Prostate gland (tissue), 2 donors: ENCODE measurements around the gene HIVEP3. TPM values are rescaled to one million over a fixed set of nuclear protein-coding genes. Genes with fewer than 3 reads are reported as not detected.
A peak's percentile ranks its signal among the peaks of the same experiment; 100 is the strongest.

ENCODE experiments used
- DNase-seq: peaks from one replicate; pipeline ENCODE4 v3.0.0-alpha.2; 2019; ENCODE audit warnings: low spot score
- H3K27ac ChIP-seq, 2 donors: fragments of 200-600 bp; sonication (generic); 2 replicates each; pipeline ENCODE4 v1.5.1; 2017 to 2019
- H3K27me3 ChIP-seq: fragments of 200-600 bp; sonication (generic); replicated peaks from 2 replicates; pipeline ENCODE4 v1.5.1; 2019; ENCODE audit not compliant: insufficient read depth
- H3K36me3 ChIP-seq, 2 donors: fragments of 200-600 bp; sonication (generic); 1 replicate in 1 of 2; 2 replicates in 1 of 2; pipeline versions ENCODE4 v1.5.1 to v1.8.1; 2017 to 2019
- H3K4me1 ChIP-seq: fragments of 200-600 bp; sonication (generic); replicated peaks from 2 replicates; pipeline ENCODE4 v1.5.1; 2019
- H3K4me3 ChIP-seq, 2 donors: fragments of 200-600 bp; sonication (generic); 2 replicates each; pipeline ENCODE4 v1.5.1; 2017 to 2019
- H3K9me3 ChIP-seq: fragments of 200-600 bp; sonication (generic); 2 replicates; pipeline ENCODE4 v1.5.1; 2017
- POLR2A ChIP-seq: fragments of 450-650 bp; IDR thresholded peaks from one replicate; pipeline ENCODE4 v1.6.1; 2016; ENCODE audit warnings: antibody characterized with exemption, mild to moderate bottlenecking
- POLR2AphosphoS5 ChIP-seq: sonication (generic); formaldehyde crosslinking; IDR thresholded peaks from one replicate; pipeline ENCODE4 v1.6.1; 2017; ENCODE audit warnings: antibody characterized with exemption
- WGBS: methylation state at CpG from one replicate; pipeline ENCODE4 v1.1.5; 2018; 5-methylcytosine and 5-hydroxymethylcytosine counted together
- intact Hi-C: fragments of 100-400 bp; cut with DNase I; formaldehyde crosslinking; loops from one replicate; pipeline ENCODE4 v1.14.2; 2022
- total RNA-seq, 2 donors: library from RNA; depleted of rRNA; stranded (reverse); fragments of >200 nt; gene quantifications; one replicate each; pipeline ENCODE4 v1.1.0, GENCODE V29; 2016
- TF ChIP-seq, protein P1 (sequence below), 4 experiments: fragments of 200-600 bp in 2 of 4; fragments of 450-650 bp in 2 of 4; sonication (generic) in 2 of 4; IDR thresholded peaks; 1 replicate in 3 of 4; 2 replicates in 1 of 4; pipeline ENCODE4 v1.5.1; 2016 to 2019; ENCODE audit warnings: antibody characterized with exemption in 4 of 4, mild to moderate bottlenecking in 2 of 4, moderate library complexity in 2 of 4

The HIVEP3 gene
- 10 to 100 TPM in 1 of 2 donors, 1 to 10 TPM in 1; 9.3 to 11.2 TPM for total RNA-seq

DNA sequence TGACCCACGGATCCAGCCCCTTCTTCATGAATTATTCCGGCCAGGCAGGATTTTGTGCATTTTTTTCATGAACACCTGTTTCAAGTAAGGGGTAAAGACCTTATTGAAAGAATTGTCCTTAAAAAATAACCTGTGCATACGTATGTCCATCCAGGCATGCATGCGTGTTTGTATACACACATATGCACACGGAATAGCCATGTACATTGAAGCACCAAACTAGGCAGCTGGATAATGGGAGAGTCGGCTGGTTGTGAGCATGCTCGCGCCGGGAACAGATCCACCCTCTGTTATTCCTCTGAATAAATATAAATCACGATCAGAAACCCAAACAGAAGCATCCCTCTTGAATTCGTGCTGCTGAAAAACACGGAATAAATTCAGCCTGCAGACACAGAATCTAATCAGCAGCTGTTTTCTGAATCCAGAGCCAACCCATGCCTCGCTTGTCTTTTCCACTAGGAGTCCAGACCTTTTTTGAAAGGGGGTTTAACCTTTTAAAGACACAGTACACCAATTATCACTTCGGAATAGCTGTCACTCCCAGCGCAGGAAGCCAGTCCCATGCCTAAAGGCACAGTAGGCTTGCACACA, at the start of gene HIVEP3:
HIVEP3 (minus strand) TSS at position 473 of the 594 bp plus-strand sequence.
- 9% methylated on average over 15 of the region's 15 CpGs for WGBS
- TF ChIP-seq, protein P1, sequence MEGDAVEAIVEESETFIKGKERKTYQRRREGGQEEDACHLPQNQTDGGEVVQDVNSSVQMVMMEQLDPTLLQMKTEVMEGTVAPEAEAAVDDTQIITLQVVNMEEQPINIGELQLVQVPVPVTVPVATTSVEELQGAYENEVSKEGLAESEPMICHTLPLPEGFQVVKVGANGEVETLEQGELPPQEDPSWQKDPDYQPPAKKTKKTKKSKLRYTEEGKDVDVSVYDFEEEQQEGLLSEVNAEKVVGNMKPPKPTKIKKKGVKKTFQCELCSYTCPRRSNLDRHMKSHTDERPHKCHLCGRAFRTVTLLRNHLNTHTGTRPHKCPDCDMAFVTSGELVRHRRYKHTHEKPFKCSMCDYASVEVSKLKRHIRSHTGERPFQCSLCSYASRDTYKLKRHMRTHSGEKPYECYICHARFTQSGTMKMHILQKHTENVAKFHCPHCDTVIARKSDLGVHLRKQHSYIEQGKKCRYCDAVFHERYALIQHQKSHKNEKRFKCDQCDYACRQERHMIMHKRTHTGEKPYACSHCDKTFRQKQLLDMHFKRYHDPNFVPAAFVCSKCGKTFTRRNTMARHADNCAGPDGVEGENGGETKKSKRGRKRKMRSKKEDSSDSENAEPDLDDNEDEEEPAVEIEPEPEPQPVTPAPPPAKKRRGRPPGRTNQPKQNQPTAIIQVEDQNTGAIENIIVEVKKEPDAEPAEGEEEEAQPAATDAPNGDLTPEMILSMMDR (IDR thresholded peaks at IDR 0.05) = no peak
- TF ChIP-seq POLR2AphosphoS5 = no peak
- TF ChIP-seq POLR2A = no peak
- DNase-seq = no peak
- no peaks in the 10 kb centered on the region for H3K36me3 ChIP-seq
- intact Hi-C loops = no loop called here
- peak within 1 kb of the TSS; percentile 57 to 69 for H3K4me3 ChIP-seq
- H3K4me1 ChIP-seq = peaks cover 4% of the 10 kb centered on the region
- H3K27me3 ChIP-seq = no peaks in the 10 kb centered on the region
- H3K27ac ChIP-seq = peak within 1 kb of the TSS; percentile 51 to 62
- H3K9me3 ChIP-seq = no peaks in the 10 kb centered on the region

DNA sequence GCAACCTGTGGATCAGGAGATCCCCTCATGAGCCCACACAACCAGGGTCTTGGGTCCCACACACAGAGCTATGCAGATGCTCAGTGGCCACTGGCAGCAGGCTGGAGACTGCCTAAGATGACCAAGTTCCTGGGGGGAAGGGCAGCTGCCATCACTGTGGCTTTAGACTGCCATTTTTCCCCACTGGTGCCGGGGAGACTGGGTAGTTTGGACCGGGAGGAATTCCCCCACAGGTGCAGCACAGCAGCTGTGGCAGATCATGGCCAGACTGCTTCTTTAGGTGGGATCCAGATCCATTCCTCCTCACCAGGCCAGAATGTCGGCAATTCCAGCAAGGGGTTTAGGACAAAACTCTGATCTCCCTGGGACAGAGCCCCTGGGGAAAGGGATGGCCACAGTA, 45.7 kb upstream of the HIVEP3 start:
- no peak for DNase-seq
- TF ChIP-seq, protein P1 (IDR thresholded peaks at IDR 0.05) = no peak
- TF ChIP-seq POLR2A = no peak
- H3K9me3 ChIP-seq = no peaks in the 10 kb centered on the region
- WGBS = 93% methylated on average over 3 of the region's 3 CpGs
- H3K27ac ChIP-seq = no peak overlapping the region
- H3K27me3 ChIP-seq = no peaks in the 10 kb centered on the region
- no peak overlapping the region for H3K4me3 ChIP-seq
- no peaks in the 10 kb centered on the region for H3K4me1 ChIP-seq
- H3K36me3 ChIP-seq = no peaks in the 10 kb centered on the region
- intact Hi-C loops = no loop called here

DNA sequence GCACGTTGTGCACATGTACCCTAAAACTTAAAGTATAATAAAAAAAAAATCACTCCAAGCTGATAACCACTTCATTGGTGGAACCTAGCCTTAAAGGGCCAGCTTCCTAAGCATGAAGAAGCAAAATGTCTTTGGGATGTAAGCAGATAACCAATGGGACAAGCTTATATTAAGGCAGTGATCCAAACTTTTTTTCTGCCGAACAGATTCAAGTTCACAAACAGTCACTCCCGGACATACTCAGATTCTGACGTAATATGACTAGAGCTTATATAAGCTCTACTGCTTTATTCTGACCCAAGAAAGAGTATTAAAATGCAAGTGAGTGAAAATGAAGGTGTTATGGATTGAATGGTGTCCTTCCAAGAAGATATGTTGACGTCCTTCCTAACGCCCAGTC, 44.9 kb upstream of the HIVEP3 start:
- no peak for DNase-seq
- H3K9me3 ChIP-seq = no peaks in the 10 kb centered on the region
- 92% methylated on average over 6 of the region's 6 CpGs for WGBS
- TF ChIP-seq POLR2AphosphoS5 (no peak), POLR2A (no peak)
- TF ChIP-seq, protein P1 (IDR thresholded peaks at IDR 0.05) = no peak
- no peaks in the 10 kb centered on the region for H3K4me1 ChIP-seq
- intact Hi-C loops = no loop called here
- H3K36me3 ChIP-seq = no peaks in the 10 kb centered on the region
- H3K4me3 ChIP-seq = no peak overlapping the region
- no peaks in the 10 kb centered on the region for H3K27me3 ChIP-seq
- H3K27ac ChIP-seq = no peak overlapping the region

DNA sequence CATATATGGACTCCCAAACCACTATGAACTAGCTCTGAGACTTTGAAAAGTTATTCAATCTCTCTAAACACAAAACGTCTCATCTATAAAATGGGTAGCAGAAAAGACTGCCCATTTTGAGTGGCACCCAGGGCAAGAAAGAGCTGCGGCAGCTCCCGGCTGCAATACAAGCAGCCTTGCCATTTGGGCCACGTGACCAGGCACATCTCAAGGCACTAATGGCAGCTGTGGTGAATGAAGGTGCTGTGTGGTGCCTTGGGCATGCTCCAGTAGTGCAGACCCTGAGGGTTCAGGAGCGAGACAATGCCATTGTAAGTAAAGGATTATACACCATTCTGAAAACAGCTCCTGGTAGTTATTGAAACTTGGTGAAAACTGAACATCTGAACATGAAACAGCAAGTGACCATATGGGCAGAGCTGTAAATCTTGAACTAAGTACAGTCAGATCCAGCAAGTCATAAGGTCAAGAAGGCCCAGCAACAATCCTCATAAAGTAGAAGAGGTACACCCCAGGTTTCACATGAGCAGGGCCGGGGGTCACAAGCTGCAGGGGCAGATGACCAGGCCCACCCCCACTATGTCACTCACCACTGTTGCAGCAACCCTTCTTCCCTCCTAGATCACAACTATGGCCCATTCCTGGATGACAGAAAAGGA, 39.4 kb upstream of the HIVEP3 start:
- no peak for DNase-seq
- no peaks in the 10 kb centered on the region for H3K4me1 ChIP-seq
- no peak overlapping the region for H3K27ac ChIP-seq
- WGBS = 77% methylated on average over 6 of the region's 6 CpGs
- no peak overlapping the region for H3K4me3 ChIP-seq
- TF ChIP-seq POLR2AphosphoS5 (no peak), POLR2A (no peak)
- TF ChIP-seq, protein P1 (IDR thresholded peaks at IDR 0.05) = no peak
- H3K9me3 ChIP-seq = no peaks in the 10 kb centered on the region
- H3K36me3 ChIP-seq = no peaks in the 10 kb centered on the region
- intact Hi-C loops = no loop called here
- H3K27me3 ChIP-seq = no peaks in the 10 kb centered on the region

DNA sequence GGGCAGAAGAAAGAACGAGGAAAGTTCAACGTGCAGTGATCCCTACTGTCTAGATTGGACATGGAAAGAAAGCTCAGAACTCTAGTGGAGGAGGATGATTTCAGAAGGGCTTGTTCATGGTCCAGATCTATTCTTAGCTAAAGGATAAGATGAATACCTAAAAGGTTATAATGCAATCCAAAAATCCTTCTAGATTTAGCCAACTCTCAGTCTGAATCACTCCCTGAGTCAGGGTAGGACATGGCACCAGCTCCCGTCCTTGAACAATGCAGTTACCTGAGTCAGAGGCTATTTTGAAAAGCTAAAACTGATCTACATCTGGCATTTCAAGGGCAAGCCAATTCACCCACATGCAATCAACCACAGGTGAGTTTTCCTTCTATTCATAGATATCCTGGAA, 38.8 kb upstream of the HIVEP3 start:
- TF ChIP-seq POLR2A (no peak), POLR2AphosphoS5 (no peak)
- TF ChIP-seq, protein P1 (IDR thresholded peaks at IDR 0.05) = no peak
- Histone ChIP-seq H3K27ac (no peak overlapping the region), H3K4me1 (no peaks in the 10 kb centered on the region), H3K27me3 (no peaks in the 10 kb centered on the region), H3K36me3 (no peaks in the 10 kb centered on the region), H3K4me3 (no peak overlapping the region), H3K9me3 (no peaks in the 10 kb centered on the region)
- 90% methylated on average over 3 of the region's 3 CpGs for WGBS
- intact Hi-C loops = no loop called here
- DNase-seq = no peak
